Fibroblast of lung (primary cell): ENCODE results near the gene PTPRS.

Source experiments
- CTCF ChIP-seq, 2 donors: IDR thresholded peaks in 1 of 2; conservative IDR thresholded peaks in 1 of 2; 1 replicate in 1 of 2; 2 replicates in 1 of 2; pipeline ENCODE4 v1.5.1; 2011 to 2012; ENCODE audit warnings: low read length in 2 of 2, control low read depth in 1 of 2, inconsistent platforms in 1 of 2, low read depth in 1 of 2, mild to moderate bottlenecking in 1 of 2
- EZH2 ChIP-seq: IDR thresholded peaks from 2 replicates; pipeline ENCODE4 v1.5.1; 2012; ENCODE audit warnings: low read length, control low read depth, mild to moderate bottlenecking; ENCODE audit errors: missing control alignments

GRCh38 chr19:5323475-5323811 is 17.2 kb downstream of the PTPRS start:
- TF ChIP-seq CTCF (conservative IDR thresholded peaks at IDR 0.05 in 1 of 2, IDR thresholded peaks at IDR 0.05 in 1 of 2; ENCODE audit: low read depth in 1 of 2, low read length in 2 of 2): no peak
- no peak for TF ChIP-seq EZH2
